ENCODE measurements around the gene NPL. TPM values are rescaled to one million over a fixed set of nuclear protein-coding genes. Genes with fewer than 3 reads are reported as not detected.

NPL gene
- total RNA-seq, 1 donor from 2014 or later = 4.3 TPM

DNA sequence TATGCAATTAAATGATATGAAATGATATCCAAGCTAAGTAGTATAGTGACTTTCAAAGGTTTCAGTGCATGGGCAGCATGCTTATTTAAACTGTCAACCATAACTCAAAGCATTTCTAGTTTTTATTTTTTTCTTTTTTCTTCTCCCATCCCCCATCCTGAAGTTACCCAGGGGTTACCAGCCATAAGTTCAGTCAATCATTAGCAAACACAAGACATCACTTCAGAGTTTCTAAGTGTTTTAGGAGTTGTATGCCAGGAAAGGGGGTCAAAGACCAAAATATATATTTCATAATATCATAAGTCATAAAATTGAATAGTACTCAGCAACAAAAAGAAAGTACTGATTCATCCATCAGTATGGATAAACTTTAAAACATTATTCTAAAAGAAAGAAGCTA lies 78.3 kb downstream of the NPL start:
- Mint-ChIP-seq H3K9me3 (ENCODE audit: low read depth) (no peaks in the 10 kb centered on the region), H3K4me3 (ENCODE audit: unreplicated experiment) (no peak overlapping the region), H3K36me3 (ENCODE audit: low read depth) (peaks cover 51% of the 10 kb centered on the region), H3K27me3 (ENCODE audit: low read depth) (no peaks in the 10 kb centered on the region), H3K4me1 (ENCODE audit: low read depth) (no peaks in the 10 kb centered on the region), H3K27ac (ENCODE audit: unreplicated experiment) (no peak overlapping the region)
- TF ChIP-seq, protein P1, sequence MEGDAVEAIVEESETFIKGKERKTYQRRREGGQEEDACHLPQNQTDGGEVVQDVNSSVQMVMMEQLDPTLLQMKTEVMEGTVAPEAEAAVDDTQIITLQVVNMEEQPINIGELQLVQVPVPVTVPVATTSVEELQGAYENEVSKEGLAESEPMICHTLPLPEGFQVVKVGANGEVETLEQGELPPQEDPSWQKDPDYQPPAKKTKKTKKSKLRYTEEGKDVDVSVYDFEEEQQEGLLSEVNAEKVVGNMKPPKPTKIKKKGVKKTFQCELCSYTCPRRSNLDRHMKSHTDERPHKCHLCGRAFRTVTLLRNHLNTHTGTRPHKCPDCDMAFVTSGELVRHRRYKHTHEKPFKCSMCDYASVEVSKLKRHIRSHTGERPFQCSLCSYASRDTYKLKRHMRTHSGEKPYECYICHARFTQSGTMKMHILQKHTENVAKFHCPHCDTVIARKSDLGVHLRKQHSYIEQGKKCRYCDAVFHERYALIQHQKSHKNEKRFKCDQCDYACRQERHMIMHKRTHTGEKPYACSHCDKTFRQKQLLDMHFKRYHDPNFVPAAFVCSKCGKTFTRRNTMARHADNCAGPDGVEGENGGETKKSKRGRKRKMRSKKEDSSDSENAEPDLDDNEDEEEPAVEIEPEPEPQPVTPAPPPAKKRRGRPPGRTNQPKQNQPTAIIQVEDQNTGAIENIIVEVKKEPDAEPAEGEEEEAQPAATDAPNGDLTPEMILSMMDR (IDR thresholded peaks at IDR 0.05) = no peak
- no peak for DNase-seq (ENCODE audit: low spot score)

DNA sequence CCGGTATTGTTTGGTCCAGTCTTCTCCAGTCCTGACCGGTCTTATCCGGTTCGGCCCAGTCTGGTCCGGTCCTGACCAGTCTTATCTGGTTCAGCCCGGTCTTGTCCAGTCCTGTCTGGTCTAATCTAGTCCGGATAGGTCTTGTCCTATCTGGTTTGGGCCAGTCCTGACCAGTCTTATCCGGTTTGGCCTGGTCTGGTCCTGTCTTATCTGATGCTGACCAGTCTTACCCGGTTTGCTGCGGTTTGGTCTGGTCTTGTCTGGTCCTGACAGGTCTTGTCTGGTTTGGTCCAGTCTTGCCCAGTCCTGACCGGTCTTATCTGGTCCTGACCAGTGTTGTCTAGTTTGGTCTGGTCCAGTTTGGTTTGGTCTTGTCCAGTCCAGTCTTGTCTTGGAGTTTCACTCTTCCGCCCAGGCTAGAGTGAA lies 79.7 kb downstream of the NPL start:
- Mint-ChIP-seq H3K4me3 (ENCODE audit: unreplicated experiment) (no peak overlapping the region), H3K9me3 (ENCODE audit: low read depth) (no peaks in the 10 kb centered on the region), H3K4me1 (ENCODE audit: low read depth) (no peaks in the 10 kb centered on the region), H3K27me3 (ENCODE audit: low read depth) (no peaks in the 10 kb centered on the region), H3K27ac (ENCODE audit: unreplicated experiment) (peak overlapping the region; percentile 78), H3K36me3 (ENCODE audit: low read depth) (peaks cover 58% of the 10 kb centered on the region)
- TF ChIP-seq, protein P1 (IDR thresholded peaks at IDR 0.05) = no peak
- no peak for DNase-seq (ENCODE audit: low spot score)

DNA sequence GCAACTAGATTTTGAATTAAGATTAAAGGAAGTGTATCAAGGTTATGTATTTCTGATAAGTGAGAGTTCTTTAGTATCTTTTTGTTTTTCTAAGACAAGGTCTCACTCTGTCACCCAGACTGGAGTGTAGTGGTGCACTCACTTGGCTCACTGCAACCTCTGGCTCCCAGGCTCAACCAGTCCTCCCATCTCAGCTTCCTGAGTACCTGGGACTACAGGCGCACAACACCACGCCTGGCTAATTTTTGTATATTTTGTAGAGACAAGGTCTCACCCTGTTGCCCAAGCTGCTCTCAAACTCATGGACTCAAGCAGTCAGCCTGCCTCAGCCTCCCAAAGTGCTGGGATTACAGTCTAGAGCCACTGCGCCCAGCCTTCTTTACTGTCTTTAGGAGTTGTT lies 83.3 kb downstream of the NPL start:
- Mint-ChIP-seq H3K36me3 (ENCODE audit: low read depth) (peaks cover 59% of the 10 kb centered on the region), H3K4me3 (ENCODE audit: unreplicated experiment) (no peak overlapping the region), H3K27ac (ENCODE audit: unreplicated experiment) (no peak overlapping the region)

DNA sequence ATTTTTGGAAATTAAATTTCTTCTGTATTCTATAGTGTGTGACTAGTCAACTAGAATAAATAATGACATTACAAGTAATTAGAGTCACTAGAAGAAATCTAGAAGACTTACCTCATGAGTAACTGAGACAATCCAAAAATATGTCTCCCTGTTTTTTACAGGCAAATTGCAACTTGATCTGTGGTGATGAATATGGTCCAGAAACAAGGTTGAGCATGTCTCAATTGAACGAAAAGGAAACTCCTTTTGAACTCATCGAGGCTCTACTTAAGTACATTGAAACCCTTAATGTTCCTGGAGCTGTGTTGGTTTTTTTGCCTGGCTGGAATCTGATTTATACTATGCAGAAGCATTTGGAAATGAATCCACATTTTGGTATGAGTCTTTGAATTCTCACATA lies 86.3 kb downstream of the NPL start:
- H3K27ac Mint-ChIP-seq (ENCODE audit: unreplicated experiment) = no peak overlapping the region
- H3K27me3 Mint-ChIP-seq (ENCODE audit: low read depth) = no peaks in the 10 kb centered on the region
- no peaks in the 10 kb centered on the region for H3K9me3 Mint-ChIP-seq (ENCODE audit: low read depth)
- no peak overlapping the region for H3K4me3 Mint-ChIP-seq (ENCODE audit: unreplicated experiment)
- DNase-seq (ENCODE audit: low spot score) = no peak
- H3K4me1 Mint-ChIP-seq (ENCODE audit: low read depth) = peaks cover 6% of the 10 kb centered on the region
- peaks cover 70% of the 10 kb centered on the region for H3K36me3 Mint-ChIP-seq (ENCODE audit: low read depth)
- TF ChIP-seq, protein P1 (IDR thresholded peaks at IDR 0.05) = no peak

More for the DNA sequence above, 83.3 kb downstream of the NPL start:
- H3K4me1 Mint-ChIP-seq (ENCODE audit: low read depth) = peaks cover 6% of the 10 kb centered on the region
- TF ChIP-seq, protein P1 (IDR thresholded peaks at IDR 0.05) = no peak
- no peaks in the 10 kb centered on the region for H3K9me3 Mint-ChIP-seq (ENCODE audit: low read depth)
- no peaks in the 10 kb centered on the region for H3K27me3 Mint-ChIP-seq (ENCODE audit: low read depth)
- DNase-seq (ENCODE audit: low spot score) = no peak

DNA sequence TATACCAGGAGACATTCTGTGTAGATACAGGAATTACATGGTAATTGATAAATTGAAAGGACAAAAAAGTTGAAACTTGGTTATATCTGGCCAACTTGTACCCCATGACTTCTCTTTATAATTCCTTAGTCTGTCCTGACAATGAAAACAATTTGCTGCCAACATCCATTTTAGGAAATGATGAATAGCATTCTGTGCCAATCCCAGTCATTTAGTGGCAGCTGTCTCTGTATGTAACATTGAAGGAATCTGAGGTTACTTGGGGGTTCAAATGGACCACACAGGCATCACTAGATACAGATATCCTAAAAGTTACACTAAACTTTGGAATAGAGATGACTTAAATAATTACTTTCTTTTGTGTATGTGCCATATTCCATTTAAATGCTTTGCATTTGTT lies 87.8 kb downstream of the NPL start:
- DNase-seq (ENCODE audit: low spot score) = no peak
- TF ChIP-seq, protein P1 (IDR thresholded peaks at IDR 0.05) = no peak
- Mint-ChIP-seq H3K36me3 (ENCODE audit: low read depth) (peaks cover 75% of the 10 kb centered on the region), H3K27me3 (ENCODE audit: low read depth) (no peaks in the 10 kb centered on the region), H3K4me1 (ENCODE audit: low read depth) (peaks cover 6% of the 10 kb centered on the region), H3K27ac (ENCODE audit: unreplicated experiment) (no peak overlapping the region), H3K4me3 (ENCODE audit: unreplicated experiment) (no peak overlapping the region), H3K9me3 (ENCODE audit: low read depth) (no peaks in the 10 kb centered on the region)
